Activated CD8-positive, alpha-beta memory T cell treated with anti-CD3 and anti-CD28 coated beads for 36 hours (primary cell): ENCODE measurements around the gene RPEL1. TPM values are rescaled to one million over a fixed set of nuclear protein-coding genes. Genes with fewer than 3 reads are reported as not detected.
"Not testable (repeated sequence)": the region's sequence is repeated elsewhere in the genome, so short reads cannot be mapped to it uniquely, and the experiment has no call there.

Experiments
- CTCF ChIA-PET: fragments of 350-600 bp; sonication (Branson Sonifier 250); formaldehyde crosslinking; loops from one replicate; lab custom pipeline; 2021; ENCODE audit warnings: antibody characterized with exemption; lab: Charles Lee
- POLR2A ChIA-PET: fragments of 350-600 bp; sonication (Branson Sonifier 250); formaldehyde crosslinking; loops from one replicate; lab custom pipeline; 2021; ENCODE audit warnings: antibody characterized with exemption; lab: Charles Lee
- total RNA-seq, 2 experiments: library from RNA; stranded (reverse); gene quantifications; one replicate each; pipeline ENCODE4 v1.2.3, GENCODE V29; 2021

RPEL1 gene
- total RNA-seq: under 1 TPM in 1 of 2 experiments, not detected in 1; 0.08 TPM

DNA sequence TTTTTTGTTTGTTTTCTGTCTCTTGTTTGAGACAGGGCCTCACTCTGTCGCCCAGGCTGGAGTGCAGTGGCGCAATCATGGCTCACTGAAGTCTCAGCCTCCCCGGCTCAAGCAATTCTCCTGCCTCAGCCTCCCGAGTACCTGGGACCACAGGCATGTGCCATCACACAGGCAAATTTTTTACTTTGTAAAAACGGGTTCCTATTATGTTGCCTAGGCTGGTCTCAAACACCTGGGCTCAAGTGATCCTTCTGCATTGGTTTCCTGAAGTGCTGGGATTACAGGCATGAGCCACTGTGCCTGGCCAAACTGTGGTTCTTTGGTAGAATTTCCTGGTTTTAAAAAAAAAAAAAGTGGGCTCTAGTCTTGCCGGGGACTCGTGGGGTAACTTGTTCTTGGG lies at the start of gene RPEL1:
RPEL1 (plus strand) TSS at position 301 of the 400 bp plus-strand sequence. CDS start 110 bp downstream, outside the sequence.
- ChIA-PET POLR2A (interaction anchor here (0.7 kb wide), 1 partner anchor 140 kb away, joined by 3 read pairs; no protein-coding TSS in a partner anchor), CTCF (interaction anchor here (1.5 to 2.2 kb wide), 4 partner anchors 17 to 410 kb away, joined by 3 to 11 read pairs (median 5); no protein-coding TSS in a partner anchor)

DNA sequence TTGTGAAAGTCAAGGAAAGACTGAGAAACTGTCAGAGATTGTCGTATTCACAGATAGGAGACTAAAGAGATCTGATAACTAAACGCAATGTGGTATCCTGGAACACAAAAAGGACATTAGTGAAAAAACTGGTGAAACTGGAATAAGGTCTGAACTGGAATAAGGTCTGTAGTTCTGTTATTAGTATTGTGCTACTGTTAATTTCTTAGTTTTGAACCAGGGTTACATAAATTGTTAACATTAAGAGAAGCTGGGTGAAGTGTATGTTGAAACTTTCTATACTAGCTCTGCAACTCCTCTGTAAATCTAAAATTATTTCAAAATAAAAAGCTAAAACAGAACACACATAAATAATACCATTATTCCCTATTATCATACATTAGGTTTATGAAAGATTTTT lies 49.2 kb upstream of the RPEL1 start:
- ChIA-PET POLR2A (no interaction called here), CTCF (interaction anchor here (1.1 kb wide), 1 partner anchor 45 kb away, joined by 3 read pairs; no protein-coding TSS in a partner anchor)

DNA sequence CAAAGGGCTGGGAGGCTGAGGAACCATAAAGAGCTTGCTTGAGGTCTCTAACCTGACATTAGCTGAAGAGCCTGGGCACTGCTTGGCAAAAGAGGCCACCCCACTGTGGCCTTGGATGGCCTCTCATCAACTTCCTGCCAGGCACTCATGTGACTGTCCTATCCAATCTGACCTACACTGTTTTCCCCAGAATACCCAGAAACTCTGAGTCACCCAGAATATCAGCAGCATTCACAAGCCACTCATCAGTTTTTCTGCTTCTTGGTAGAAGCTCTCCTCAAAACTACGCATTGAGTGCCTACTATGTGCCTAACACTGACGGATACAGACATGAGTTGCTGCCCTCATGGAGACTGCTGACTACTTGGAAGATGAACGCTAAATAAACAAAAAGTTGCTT lies 48.5 kb upstream of the RPEL1 start:
- POLR2A ChIA-PET: no interaction called here
- CTCF ChIA-PET: interaction anchor here (1.1 kb wide), 1 partner anchor 45 kb away, joined by 3 read pairs; no protein-coding TSS in a partner anchor

DNA sequence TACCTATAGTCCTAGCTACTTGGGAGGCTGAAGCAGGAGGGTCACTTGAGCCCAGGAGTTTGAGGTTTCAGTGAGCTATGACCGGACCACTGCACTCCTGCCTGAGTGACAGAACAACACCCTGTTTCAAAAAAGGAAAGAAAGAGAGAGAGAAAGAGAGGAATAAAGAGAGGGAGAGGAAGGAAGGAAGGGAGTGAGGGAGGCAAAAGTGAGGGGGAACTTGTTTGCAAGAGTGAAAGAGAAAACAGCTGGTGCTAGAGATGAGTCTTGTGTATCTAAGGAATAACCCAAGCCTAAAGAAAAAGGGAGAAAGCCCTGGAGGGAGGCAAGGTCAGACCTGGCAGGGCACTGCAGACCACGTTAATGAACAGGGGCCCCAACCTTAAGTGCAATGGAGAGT lies 47.8 kb upstream of the RPEL1 start:
- ChIA-PET POLR2A (no interaction called here), CTCF (interaction anchor here (1.1 kb wide), 1 partner anchor 44 kb away, joined by 3 read pairs; no protein-coding TSS in a partner anchor)

DNA sequence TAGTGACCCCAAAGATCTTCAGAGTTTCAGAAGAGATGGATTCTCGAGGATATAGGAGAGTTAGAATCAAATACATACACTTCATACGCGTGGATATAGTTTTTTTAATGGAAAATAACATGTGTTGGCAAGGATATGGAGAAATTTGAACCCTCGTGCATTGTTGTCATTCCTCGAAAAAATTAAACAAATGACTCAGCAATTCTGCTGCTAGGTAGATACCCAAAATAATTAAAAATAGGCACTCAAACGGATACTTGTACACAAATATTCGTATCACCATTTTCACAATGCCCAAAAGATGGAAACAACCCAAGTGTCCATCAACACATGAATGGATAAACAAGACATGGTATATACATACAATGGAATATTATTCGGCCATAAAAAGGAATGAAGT lies 47.0 kb upstream of the RPEL1 start:
- ChIA-PET CTCF (no interaction called here), POLR2A (no interaction called here)

- ChIA-PET CTCF (no interaction called here), POLR2A (no interaction called here)
Observed at GRCh38 chr10:103199488-103199887, 46.2 kb upstream of the RPEL1 start.

GRCh38 chr10:103202319-103202718 lies 43.4 kb upstream of the RPEL1 start:
- POLR2A ChIA-PET: no interaction called here
- CTCF ChIA-PET: no interaction called here

- ChIA-PET POLR2A (interaction anchor here (0.7 kb wide), 1 partner anchor 171 kb away, joined by 3 read pairs; no protein-coding TSS in a partner anchor), CTCF (no interaction called here)
Observed at GRCh38 chr10:103203466-103203865, 42.2 kb upstream of the RPEL1 start.

GRCh38 chr10:103204353-103205255 lies 41.1 kb upstream of the RPEL1 start:
- ChIA-PET POLR2A (no interaction called here), CTCF (no interaction called here)

GRCh38 chr10:103205401-103205800 lies 40.3 kb upstream of the RPEL1 start:
- CTCF ChIA-PET, POLR2A ChIA-PET: not testable (repeated sequence)

DNA sequence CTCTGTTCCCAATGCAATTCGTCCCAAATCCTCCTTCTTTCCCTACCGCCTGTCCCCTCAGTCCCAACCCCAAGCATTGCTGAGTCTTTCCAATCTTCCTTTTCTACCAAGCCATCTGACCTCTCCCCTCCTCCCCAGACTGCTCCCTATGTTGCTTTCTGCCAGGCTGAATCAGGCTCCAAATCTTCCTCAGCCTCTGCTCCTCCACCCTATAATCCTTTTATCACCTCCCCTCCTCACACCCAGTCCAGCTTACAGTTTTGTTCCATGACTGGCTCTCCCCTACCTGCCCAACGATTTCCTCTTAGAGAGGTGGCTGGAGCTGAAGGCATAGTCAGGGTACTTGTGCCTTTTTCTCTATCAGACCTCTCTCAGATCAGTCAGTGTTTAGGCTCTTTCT lies 39.0 kb upstream of the RPEL1 start:
- CTCF ChIA-PET, POLR2A ChIA-PET: not testable (repeated sequence)

GRCh38 chr10:103207141-103207540 lies 38.5 kb upstream of the RPEL1 start:
- CTCF ChIA-PET: no interaction called here
- POLR2A ChIA-PET: no interaction called here

GRCh38 chr10:103207643-103208042 lies 38.0 kb upstream of the RPEL1 start:
- POLR2A ChIA-PET, CTCF ChIA-PET: not testable (repeated sequence)

GRCh38 chr10:103210262-103210661 lies 35.4 kb upstream of the RPEL1 start:
- POLR2A ChIA-PET, CTCF ChIA-PET: not testable (repeated sequence)

DNA sequence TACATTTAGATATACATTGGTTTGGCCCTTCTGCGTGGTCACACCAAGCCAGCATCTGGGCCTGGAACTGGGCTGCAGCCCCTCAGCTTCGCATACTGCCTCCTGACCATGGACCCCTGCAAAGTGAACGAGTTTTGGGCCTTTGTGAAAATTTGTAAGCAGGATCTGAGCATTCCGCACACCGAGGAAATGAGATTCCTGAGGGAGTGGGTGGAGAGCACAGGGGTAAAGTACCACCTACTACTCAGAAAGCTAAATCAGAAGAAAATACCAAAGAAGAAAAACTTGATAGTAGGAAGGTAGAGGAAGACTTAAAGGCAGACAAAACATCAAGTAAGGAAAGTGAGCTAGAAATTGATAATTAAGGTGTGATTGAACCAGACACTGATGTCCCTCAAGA lies 30.1 kb upstream of the RPEL1 start:
- ChIA-PET CTCF (no interaction called here), POLR2A (no interaction called here)

- CTCF ChIA-PET, POLR2A ChIA-PET: not testable (repeated sequence)
Observed at GRCh38 chr10:103216362-103216761, 29.3 kb upstream of the RPEL1 start.

- CTCF ChIA-PET: no interaction called here
- POLR2A ChIA-PET: no interaction called here
Observed at GRCh38 chr10:103224133-103224532, 21.6 kb upstream of the RPEL1 start.

DNA sequence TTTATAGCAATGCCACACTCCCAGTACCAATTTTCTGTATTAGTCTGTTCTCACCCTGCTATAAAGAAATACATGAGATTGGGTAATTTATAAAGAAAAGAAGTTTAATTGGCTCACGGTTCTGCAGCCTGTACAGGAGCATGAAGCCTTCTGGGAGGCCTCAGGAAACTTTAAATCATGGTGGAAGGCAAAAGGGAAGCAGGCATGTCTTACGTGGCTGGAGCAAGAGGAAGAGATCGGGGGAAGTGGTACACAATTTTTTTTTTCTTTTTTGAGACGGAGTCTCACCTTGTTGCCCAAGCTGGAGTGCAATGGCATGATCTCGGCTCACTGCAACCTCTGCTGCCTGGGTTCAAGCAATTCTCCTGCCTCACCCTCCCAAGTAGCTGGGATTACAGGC lies 21.0 kb upstream of the RPEL1 start:
- POLR2A ChIA-PET, CTCF ChIA-PET: not testable (repeated sequence)

DNA sequence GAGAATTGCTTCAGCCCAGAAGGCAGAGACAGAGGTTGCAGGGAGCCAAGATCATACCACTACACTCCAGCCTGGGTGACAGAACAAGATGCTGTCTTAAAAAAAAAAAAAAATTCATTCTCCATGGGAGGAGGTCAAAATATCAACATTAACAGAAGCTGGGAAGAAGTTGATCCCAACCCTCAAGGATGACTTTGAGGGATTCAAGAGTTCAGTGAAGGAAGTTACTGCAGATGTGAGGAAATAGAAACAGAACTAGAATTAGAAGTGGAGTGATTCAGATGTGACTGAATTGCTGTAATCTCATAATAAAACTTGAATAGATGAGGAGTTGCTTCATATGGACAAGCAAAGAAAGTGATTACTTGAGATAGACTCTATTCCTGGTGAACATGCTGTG lies 19.7 kb upstream of the RPEL1 start:
- ChIA-PET POLR2A (no interaction called here), CTCF (no interaction called here)

GRCh38 chr10:103227416-103227815 lies 18.3 kb upstream of the RPEL1 start:
- POLR2A ChIA-PET: no interaction called here
- CTCF ChIA-PET: interaction anchor here (0.6 to 1.4 kb wide), 2 partner anchors 17 to 404 kb away, joined by 3 to 5 read pairs; no protein-coding TSS in a partner anchor
